Liver (tissue), 3 donors: ENCODE measurements around the gene AADAC.

ENCODE experiments used
- CTCF ChIP-seq: fragments of 150-350 bp; IDR thresholded peaks from 2 replicates; pipeline ENCODE4 v1.5.1; 2017; ENCODE audit warnings: improper control_type of control experiment, low read depth, low read length; ENCODE audit not compliant: missing input control
- EGR1 ChIP-seq, 2 donors: IDR thresholded peaks; 2 replicates each; pipeline ENCODE4 v1.6.1; 2016 to 2018; ENCODE audit warnings: antibody characterized with exemption in 2 of 2, low read depth in 2 of 2
- HNF4A ChIP-seq, 2 donors: conservative IDR thresholded peaks; 2 replicates each; pipeline ENCODE4 v1.6.1; 2016; ENCODE audit warnings: antibody characterized with exemption in 2 of 2, mild to moderate bottlenecking in 2 of 2
- JUND ChIP-seq, 2 donors: IDR thresholded peaks; 2 replicates each; pipeline ENCODE4 v1.6.1; 2016; ENCODE audit warnings: antibody characterized with exemption in 2 of 2
- YY1 ChIP-seq: IDR thresholded peaks from 2 replicates; pipeline ENCODE4 v1.6.1; 2016; ENCODE audit warnings: antibody characterized with exemption, mild to moderate bottlenecking
- donor health status: healthy.
- donor health status: healthy.

GRCh38 chr3:151794080-151794479 is 19.8 kb upstream of the AADAC start:
- TF ChIP-seq JUND (IDR thresholded peaks at IDR 0.05) (no peak), CTCF (no peak), YY1 (peak; percentile 41), HNF4A (conservative IDR thresholded peaks at IDR 0.05) (peak in 1 of 2 donors; percentile 45), EGR1 (IDR thresholded peaks at IDR 0.05; ENCODE audit: low read depth in 2 of 2) (no peak)
